ENCODE measurements around the gene SLC7A7.
"Not testable (repeated sequence)": the region's sequence is repeated elsewhere in the genome, so short reads cannot be mapped to it uniquely, and the experiment has no call there.

The SLC7A7 gene

DNA sequence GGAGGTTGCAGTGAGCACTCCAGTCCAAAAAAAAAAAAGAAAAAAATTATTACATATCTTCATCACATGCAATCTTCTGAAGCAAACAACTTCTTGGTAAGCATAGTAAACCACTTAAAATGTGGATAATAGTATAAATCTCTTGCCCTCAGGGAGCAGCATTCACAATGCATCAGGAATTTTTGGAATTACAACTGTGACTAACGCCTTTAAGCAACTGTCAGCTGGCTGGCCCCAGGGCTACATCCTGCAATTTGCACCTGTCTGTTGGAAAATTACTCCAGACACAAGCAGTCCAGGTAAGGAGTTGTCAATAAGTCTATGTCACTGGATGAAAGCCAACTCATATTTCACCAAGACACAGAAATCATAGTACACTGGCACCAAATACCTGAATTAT is 5.5 kb upstream of the SLC7A7 start:
- DNase-seq: peak; percentile 47

DNA sequence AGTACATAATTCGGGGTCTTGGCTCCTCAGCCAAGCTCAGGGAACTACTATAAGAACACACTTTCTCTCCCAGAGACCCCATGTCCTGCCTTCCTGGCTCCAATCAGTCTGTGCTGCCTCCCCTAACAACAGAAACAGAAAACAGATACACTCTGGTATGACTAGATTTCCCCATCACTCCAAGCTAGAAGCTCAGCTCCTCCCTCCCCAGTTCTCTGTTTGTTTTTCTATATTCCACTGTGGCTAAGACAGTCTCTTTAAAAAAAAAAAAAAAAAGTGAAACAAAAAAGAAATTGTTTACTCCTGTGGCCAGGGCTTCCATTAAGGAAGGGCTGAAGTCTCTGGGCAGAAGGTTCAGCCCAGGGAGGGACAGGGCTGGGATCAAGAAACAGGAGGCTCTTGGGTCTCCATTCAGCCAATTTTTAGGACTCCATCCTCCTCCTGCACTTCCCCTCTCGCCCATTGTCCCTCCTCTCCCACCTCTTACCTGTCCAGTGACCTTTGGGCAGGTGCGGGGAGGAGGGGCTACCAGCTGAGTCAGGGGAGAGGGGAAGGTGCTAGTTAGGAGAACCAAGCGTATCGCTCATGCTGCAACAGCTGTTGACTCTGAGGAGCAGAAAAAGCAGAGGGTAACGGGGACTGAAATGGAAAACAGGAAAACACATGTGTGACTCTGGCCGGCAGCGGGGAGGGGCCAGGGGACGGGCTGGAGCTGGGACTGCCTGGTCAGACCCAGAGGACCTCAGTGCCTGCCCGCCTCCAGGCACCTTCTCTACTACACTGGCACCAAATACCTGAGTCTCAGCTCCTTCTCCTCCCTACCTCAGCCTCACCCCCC is 4.1 kb upstream of the SLC7A7 start:
- DNase-seq: peak; percentile 55

DNA sequence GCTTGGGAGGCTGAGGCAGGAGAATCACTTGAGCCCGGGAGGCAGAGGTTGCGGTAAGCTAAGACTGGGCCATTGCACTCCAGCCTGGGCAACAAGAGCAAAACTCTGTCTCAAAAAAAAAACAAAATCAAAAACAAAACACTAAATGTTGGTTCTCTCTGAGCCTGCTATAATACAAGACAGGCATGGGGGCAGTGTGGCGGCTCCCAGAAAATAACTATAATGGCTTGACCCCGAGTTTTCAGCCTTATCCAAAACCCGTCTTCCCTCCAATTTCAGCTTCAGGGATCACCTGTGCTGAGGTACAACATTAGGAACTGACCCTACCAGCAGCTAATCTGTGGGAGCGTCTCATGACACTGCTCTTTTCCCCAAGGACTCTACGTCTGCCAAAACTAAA is 862 bp downstream of the SLC7A7 start:
- DNase-seq: no peak

DNA sequence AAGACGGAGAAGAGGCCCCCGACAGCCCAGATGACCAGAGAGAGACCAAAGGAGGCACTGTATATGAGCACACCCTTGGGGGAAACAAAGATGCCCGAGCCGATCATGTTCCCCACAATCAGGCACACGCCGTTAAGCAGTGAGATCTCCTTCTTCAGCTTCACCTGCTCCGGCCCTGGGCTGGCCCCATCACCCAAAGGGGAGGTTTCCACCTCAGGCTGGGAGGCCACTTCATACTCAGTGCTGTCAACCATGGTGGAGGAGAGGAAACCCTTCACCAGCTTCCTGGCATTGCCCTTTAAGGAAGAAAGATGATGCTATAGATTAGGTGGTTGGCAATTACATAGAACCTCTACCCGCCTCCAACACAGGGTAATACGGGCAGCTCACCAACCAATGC is 2.1 kb downstream of the SLC7A7 start:
- DNase-seq: no peak

DNA sequence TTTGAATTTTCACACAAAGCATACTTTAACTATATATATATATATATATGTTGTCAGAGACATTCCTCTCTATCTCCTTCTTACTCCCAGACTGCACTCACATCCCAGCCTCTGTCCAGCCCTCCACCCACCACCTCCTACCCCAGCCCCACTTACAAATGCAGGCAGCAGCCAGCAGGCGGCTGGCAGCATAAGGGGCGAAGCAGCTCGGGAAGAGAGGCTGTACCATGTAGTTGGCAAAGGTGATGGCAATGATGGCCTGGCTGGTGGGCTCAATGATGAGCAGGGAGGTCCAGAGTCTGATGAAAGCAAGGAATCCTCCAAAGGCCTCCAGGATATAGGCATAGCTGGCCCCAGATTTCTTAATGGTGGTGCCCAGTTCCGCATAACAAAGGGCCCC is 2.5 kb downstream of the SLC7A7 start:
- DNase-seq: no peak

DNA sequence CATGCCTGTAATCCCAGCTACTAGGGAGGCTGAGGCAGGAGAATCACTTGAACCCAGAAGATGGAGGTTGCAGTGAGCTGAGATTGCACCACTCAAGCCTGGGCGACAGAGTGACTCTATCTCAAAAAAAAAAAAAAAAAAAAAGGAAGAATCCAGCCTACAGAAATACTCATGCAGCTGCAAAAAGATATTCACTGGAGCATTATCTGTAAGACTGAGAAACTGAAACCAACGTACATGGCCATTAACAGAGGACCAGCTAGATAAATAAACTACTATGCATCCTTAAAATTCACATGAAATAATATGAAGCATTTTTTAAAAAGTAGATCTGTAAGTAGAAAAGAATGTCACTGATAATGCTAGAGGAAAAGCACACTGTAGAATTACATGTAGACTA is 3.5 kb downstream of the SLC7A7 start:
- no peak for DNase-seq

DNA sequence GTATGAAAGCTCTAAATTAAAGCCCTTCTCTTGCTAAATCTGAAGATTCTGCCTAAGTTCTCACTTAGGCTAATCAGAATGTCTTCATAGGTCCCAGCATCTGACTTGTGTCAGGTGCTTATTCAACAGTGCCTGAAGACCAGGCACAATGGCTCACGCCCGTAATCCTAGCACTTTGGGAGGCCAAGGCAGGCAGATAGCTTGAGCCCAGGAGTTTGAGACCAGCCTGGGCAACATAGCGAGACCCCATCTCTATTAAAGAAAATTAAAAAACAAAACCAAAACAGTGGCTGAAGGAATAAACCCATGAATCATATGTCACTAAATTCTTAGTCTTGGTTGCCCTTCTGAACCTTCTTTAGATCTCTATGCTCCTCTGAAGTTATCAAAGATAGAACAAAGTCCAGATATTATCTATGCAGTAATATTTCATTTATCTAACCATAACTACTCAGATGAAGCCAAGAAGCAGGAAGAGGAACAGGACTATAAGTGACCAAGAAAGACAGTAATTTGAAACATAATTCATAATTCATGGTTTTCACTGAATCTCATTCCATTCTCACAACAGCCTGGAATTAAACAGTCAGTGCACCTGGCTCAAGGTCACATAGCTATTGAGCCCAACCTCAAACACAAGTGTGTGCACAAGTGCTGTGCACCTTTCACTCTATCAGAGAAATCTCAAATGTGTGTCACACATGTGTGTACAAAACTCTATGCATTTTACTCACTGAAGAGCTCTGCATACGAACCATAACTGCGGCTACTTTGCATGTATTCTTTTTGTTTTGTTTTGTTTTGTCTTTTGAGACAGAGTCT is 6.6 kb downstream of the SLC7A7 start:
- no peak for DNase-seq

DNA sequence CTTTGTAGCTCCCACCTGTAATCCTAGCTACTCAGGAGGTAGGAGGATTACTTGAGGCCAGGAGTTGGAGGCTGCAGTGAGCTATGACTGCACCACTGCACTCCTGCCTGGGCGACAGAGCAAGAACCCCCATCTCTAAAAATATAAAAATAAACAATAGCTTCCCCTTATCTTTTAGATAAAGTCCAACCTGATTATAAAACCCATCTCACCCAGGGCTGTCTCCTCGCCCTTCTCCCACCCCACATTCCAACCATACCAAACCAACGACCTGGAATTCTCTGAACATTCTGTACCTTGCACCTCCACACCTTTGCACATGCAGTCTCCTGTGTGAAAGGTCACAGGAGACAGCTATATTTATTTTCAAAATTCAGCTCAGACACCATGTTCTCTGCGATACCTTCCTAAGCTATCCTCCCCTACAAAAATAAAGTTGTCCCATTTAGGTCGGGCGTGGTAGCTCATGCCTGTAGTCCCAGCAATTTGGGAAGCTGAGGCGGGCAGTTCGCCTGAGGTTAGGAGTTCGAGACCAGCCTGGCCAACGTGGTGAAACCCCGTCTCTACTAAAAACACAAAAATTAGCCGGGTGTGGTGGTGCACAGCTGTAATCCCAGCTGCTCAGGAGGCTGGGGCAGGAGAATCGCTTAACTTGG is 7.7 kb downstream of the SLC7A7 start:
- DNase-seq: no peak

DNA sequence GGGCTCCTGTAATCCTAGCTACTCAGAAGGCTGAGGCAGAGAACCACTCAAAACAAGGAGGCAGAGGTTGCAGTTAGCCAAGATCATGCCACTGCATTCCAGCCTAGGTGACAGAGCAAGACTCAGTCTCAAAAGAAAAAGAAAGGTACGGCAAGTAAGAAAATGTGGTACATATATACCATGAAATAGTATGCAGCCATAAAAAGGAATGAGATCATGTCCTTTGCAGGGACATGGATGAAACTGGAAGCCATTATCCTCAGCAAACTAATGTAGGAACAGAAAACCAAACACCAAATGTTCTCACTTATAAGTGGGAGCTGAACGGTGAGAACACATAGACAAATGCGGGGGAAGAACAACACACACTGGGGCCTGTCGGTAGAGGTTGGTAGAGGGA is 10.0 kb downstream of the SLC7A7 start:
- not testable (repeated sequence) for DNase-seq

DNA sequence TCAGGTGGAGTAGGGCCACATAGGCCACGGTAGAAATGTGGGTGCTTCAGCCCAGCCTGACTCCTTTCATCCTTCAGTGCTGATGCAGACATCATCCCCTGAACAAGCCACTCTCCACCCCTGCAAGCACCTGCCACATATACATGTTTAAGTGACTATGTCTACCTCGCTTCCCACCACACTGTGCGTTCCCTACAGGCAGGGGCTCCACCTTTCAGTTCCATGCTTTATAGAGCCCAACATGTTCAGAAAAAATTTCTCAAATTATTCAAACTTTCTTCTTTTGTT is 11.6 kb downstream of the SLC7A7 start:
- DNase-seq: no peak

DNA sequence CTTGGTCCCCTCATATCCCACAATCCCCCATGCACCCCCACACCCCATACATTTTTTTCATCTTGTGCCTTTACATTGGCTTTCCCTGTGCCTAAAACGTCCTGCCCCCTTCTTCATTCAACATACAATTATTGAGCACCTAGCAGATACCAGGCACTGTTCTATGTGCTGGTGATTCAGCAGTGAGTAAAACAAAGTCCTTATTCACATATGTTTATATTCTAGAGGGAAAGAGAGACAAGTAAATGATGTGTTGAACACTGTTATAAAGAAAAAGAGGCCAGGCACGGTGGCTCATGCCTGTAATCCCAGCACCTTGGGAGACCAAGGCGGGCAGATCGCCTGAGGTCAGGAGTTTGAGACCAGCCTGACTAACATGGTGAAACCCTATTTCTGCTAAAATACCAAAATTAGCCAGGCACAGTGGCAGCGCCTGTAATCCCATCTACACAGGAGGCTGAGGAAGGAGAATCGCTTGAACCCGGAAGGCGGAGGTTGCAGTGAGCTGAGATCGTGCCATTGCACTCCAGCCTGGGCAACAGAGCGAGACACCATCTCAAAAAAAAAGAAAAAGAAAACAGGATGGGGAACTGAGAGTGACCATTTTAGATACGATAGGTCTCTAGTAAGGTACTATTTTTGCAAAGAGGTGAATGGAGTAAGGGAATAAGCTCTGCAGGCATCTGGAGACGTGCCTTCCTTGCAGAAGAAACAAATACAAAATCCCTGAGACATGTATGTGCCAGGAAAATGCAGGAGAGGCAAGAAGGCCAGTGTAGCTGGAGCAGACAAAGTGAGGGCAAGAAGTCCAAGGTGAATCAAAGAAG is 12.2 kb downstream of the SLC7A7 start:
- DNase-seq: no peak

DNA sequence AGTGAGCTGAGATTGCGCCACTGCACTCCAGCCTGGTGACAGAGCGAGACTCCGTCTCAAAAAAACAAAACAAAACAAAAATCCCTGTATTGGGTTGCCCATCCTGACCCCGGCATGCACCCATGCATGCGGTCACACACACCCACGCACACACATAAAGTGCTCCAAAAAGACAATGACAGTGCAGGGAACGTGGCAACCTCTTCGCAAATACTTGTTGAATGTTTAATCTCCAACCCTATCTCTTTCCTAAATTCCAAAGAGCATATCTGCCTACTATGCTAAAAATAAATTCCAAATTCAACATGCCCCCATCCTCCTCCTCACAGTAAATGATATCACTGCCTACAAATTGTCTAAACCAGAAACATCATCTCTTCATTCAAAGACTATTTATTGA is 13.5 kb downstream of the SLC7A7 start:
- no peak for DNase-seq

DNA sequence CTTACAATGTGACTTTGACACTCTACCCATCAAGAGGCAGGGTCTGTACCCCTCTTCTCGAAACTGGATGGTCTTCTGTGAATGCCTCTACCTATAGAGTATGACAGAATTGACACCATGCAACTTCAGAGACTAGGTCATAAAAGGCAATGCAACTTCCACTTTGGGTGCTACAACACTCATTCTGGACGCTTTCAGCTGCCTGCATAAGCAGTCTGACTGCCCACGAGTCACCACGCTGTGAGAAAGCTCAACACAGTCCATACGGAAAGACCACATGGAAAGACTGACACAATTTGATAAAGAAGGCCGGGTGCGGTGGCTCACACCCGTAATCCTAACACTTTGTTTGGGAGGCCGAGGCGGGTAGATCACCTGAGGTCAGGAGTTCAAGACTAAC is 14.9 kb downstream of the SLC7A7 start:
- no peak for DNase-seq

DNA sequence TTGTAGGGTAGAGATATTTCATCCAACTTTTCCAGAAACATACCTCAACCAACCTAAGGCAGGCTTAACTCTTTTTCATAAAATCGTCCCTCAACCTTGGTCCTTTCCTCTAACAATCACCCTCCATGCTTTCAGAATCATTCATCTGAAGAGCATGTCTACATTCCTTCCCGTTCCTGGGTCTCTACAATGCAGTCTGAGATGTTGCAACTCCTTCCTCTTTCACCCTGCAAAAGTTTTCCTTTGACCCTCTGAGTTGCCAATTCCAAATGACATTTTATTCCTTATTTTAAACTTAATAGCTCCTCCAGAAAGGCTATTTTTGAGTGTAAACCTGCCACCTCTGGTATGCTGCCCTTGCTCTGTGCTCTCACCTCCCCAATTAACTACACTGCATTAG is 16.7 kb downstream of the SLC7A7 start:
- DNase-seq: no peak

DNA sequence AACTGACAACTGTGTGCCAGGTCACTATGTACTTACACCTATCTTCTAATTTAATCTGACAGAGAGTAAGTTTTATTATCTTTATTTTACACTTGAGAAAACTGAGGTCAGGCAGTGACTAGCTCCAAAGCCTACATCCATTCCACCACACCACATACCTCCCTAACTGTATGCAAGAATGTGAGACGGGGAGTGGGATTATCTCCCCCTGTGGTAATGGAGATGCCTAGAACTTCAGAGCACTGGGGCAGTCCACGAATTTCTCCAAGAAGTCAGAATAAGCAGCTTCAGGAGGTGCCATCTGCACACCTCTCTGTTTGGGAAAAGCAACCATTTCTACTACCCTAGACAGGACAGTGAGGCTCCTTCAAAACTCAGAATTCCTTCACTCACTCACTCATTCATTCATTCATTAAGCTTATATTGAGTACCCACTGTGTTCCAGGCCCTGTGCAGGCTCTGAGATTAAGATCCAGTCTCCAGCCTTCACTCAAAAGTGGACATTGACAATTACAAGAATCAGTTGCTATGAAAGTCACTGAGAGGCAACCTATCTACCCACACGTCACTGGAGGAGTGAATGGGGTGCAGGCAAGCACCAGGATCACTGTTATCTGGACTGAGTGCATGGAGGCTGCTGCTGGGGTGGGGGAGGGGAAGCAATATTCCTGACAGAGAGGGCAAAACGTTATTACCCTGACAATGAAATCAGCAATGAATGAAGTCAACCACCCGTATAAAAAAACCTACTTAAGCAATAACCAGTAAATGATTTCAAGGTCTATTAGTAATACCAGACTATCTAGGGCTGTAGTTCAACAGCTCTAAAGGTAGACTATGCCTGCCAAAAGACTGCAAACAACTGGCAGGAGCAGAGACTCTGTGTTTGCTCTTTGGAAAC is 18.0 kb downstream of the SLC7A7 start:
- no peak for DNase-seq

DNA sequence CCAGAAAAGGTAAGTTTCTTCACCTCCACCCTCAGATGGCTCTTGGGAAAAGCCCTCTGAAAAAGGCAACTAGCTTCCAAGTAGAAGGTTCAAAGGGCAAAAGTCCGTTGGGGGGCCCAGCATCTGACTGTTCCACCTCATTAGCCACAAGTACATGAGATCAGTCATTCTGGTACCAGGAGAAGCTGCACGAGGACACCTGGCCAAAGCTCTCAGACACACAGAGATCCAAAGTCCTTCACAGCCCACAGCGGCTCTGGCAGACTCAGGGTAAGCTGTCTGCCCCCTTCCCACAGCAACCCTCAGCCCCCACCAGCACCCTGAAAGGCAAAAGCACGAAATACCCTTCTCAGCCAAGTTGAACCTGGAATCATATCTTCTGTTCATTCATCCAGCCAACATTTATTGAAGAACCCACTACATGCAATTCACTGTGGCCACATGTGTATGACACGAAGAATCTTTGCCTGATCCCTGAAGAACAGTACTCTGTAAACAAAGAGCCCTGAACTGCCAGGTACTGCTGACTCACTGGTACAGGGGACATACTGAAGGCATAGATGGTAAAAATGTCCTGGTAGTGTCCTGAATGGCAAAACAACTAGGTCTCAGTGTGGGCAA is 19.0 kb downstream of the SLC7A7 start:
- DNase-seq: no peak

DNA sequence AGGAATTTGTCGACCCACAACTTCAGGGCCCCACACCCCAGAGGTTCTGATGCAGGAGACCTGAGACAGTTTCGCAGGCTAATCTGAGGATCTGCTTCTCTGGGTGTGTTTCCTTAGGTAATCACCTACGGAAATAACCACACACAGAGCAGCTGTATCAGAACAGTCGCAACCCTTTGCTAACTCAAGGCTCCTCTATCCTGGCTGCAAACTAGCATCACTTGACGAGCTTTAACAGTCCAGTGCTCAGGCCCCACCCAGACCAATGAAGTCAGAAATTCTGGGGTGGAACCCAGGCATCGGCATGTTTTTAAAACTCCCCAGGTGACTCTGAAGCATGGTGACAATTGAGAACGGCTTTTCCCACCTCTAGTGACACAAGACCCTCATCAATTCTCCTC is 20.7 kb downstream of the SLC7A7 start:
- DNase-seq: no peak

DNA sequence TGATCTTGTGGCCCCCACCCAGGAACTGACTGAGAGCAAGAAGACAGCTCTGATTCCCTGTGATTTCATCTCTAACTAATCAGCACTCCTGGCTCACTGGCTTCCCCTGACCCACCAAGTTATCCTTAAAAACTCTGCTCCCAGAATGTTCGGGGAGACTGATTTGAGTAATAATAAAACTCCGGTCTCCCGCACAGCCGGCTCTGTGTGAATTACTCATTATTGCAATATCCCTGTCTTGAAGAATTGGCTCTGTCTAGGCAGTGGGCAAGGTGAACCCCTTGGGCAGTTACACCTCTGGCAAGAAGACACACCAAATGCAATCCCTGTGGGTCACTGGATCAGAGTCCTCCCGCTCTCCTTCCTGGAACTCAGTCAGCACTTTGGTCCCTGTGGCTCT is 21.3 kb downstream of the SLC7A7 start:
- no peak for DNase-seq

DNA sequence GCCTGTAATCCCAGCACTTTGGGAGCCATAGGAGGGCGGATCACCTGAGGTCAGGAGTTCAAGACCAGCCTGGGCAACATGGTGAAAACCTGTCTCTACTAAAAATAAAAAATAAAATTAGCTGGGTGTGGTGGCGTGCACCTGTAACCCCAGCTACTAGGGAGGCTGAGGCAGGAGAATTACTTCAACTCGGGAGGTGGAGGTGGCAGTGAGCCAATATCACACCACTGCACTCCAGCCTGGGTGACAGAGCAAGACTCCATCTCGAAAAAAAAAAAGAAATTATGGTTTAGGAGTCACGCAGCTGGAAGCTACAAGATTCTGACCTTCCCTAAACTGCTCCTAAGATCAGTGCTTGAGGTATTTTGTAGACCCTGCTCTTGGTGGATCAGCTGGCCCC is 21.7 kb downstream of the SLC7A7 start:
- DNase-seq: not testable (repeated sequence)

DNA sequence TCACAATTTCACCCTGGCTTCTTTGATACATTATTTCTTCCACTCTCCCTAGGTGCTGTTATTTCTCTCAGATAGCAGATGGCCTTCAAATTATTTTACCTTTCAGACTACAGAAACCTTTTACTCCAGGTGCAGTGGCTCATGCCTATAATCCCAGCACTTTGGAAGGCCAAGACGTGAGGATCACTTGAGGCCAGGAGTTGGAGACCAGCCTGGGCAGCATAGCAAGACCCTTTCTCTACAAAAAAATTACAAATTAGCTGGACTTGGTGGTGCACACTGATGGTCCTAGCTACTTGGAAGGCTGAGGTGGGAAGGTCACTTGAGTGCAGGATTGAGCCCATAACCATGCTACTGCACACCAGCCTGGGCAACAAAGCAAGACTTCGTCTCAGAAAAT is 23.1 kb downstream of the SLC7A7 start:
- no peak for DNase-seq

DNA sequence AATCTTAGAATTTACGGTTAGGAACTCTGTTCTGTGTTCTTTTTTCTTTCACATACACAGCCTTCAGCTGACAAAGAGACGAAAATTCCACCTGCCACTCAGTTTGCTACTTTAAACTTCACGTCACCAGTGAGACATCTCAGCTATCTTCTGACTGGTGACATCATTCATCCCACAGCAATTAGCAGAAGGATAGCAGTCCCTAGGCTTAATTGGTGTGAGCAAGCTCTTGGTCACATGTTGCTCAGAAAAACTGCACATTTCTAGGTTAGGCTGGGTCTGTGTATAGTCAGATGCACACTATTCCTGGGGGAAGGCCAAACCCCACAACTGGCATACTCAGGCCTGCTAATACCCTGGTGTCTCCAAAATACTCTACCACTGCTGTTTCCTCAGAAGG is 23.9 kb downstream of the SLC7A7 start:
- peak; percentile 42 for DNase-seq

Measured in fibroblast of skin of scalp (primary cell).